ENCODE results near the gene USP50.

USP50 gene

DNA sequence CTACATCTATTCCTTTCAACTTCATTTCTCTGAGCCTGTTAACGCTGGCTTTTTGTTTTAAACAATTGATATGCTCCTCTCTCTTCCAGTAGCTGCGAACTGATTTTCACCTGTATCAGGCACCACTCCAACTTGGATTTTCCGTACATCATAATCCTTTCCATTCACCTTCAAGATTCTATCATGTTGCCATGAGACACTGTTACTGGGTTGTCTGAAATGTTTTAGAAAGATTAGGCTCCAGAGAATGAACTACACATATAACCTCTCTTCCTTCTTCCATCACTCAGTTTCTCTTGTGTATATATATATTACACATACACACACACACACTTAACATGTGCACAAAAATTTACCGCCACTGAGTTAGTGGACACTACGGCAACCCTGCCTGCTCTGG is at the start of gene USP50:
Gene USP50 (minus strand): TSS at position 101 of the 400 bp plus-strand sequence. CDS start 141 bp downstream, outside the sequence.
- Histone ChIP-seq H3K36me3 (ENCODE audit: low read length) (no peaks in the 10 kb centered on the region), H2AFZ (ENCODE audit: low read depth, low read length, severe bottlenecking) (no peak within 1 kb of the TSS), H3K4me3 (ENCODE audit: insufficient read depth, low read length, poor library complexity, severe bottlenecking) (no peak within 1 kb of the TSS), H3F3A (ENCODE audit: insufficient read depth) (no peaks in the 10 kb centered on the region), H3K9me2 (replicated peaks; ENCODE audit: insufficient read depth, low read length) (no peaks in the 10 kb centered on the region), H3K9me3 (ENCODE audit: insufficient read depth, low read length) (no peaks in the 10 kb centered on the region), H3K27ac (ENCODE audit: low read depth, low read length) (no peak within 1 kb of the TSS), H3K9ac (ENCODE audit: low read length) (no peak within 1 kb of the TSS), H4K20me1 (ENCODE audit: low read depth, low read length) (no peaks in the 10 kb centered on the region), H3K27me3 (ENCODE audit: low read length) (no peaks in the 10 kb centered on the region), H3K4me2 (ENCODE audit: low read depth, low read length, poor library complexity, severe bottlenecking) (no peak within 1 kb of the TSS), H3K79me2 (ENCODE audit: insufficient read depth, low read length) (no peaks in the 10 kb centered on the region)
- TF ChIP-seq CTCF (IDR thresholded peaks at IDR 0.05; ENCODE audit: insufficient read depth, low read length, poor library complexity, severe bottlenecking), result no peak
- no peak for TF ChIP-seq EZH2phosphoT487 (conservative IDR thresholded peaks at IDR 0.05; ENCODE audit: low read length)

DNA sequence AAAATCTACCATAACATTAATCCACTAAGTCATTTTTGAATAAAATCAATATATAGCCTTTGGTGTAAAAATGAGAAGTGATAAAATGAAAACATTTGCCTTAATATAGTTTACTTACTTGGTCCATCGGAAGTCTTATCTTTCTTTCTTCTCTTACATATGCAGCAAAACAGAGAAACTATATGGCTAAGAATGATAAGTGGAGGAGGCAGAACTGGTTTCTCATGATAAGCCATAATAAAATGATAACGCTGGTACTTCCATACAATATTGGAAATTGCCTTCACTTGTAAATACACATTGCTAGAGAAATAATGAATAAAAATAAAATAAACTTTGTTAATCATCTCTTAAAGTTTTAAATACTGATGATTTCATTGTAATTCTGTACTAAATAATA is 47.8 kb upstream of the USP50 start:
- no peaks in the 10 kb centered on the region for H3K9me2 ChIP-seq (replicated peaks; ENCODE audit: insufficient read depth, low read length)
- H3K9me3 ChIP-seq (ENCODE audit: insufficient read depth, low read length), result no peaks in the 10 kb centered on the region
- H3K4me2 ChIP-seq (ENCODE audit: low read depth, low read length, poor library complexity, severe bottlenecking), result no peak overlapping the region
- H3K9ac ChIP-seq (ENCODE audit: low read length), result no peak overlapping the region
- H3K27me3 ChIP-seq (ENCODE audit: low read length), result no peaks in the 10 kb centered on the region
- TF ChIP-seq CTCF (IDR thresholded peaks at IDR 0.05; ENCODE audit: insufficient read depth, low read length, poor library complexity, severe bottlenecking), result no peak
- TF ChIP-seq EZH2phosphoT487 (conservative IDR thresholded peaks at IDR 0.05; ENCODE audit: low read length), result no peak
- peaks cover 54% of the 10 kb centered on the region for H3K36me3 ChIP-seq (ENCODE audit: low read length)
- no peaks in the 10 kb centered on the region for H3K79me2 ChIP-seq (ENCODE audit: insufficient read depth, low read length)
- no peak overlapping the region for H3K27ac ChIP-seq (ENCODE audit: low read depth, low read length)
- H3K4me3 ChIP-seq (ENCODE audit: insufficient read depth, low read length, poor library complexity, severe bottlenecking), result no peak overlapping the region
- H3F3A ChIP-seq (ENCODE audit: insufficient read depth), result 0 out of 2 replicates have a peak, but pooled peaks cover 9% of the 10 kb centered on the region
- no peak overlapping the region for H2AFZ ChIP-seq (ENCODE audit: low read depth, low read length, severe bottlenecking)
- H4K20me1 ChIP-seq (ENCODE audit: low read depth, low read length), result no peaks in the 10 kb centered on the region

GRCh38 chr15:50593761-50594160 is 47.3 kb upstream of the USP50 start:
- TF ChIP-seq EZH2phosphoT487 (conservative IDR thresholded peaks at IDR 0.05; ENCODE audit: low read length) (no peak), CTCF (IDR thresholded peaks at IDR 0.05; ENCODE audit: insufficient read depth, low read length, poor library complexity, severe bottlenecking) (no peak)
- H3K9me2 ChIP-seq (replicated peaks; ENCODE audit: insufficient read depth, low read length), result no peaks in the 10 kb centered on the region
- H4K20me1 ChIP-seq (ENCODE audit: low read depth, low read length), result no peaks in the 10 kb centered on the region
- H3K79me2 ChIP-seq (ENCODE audit: insufficient read depth, low read length), result no peaks in the 10 kb centered on the region
- H3K36me3 ChIP-seq (ENCODE audit: low read length), result peaks cover 53% of the 10 kb centered on the region
- H3K27me3 ChIP-seq (ENCODE audit: low read length), result no peaks in the 10 kb centered on the region
- no peak overlapping the region for H2AFZ ChIP-seq (ENCODE audit: low read depth, low read length, severe bottlenecking)
- H3F3A ChIP-seq (ENCODE audit: insufficient read depth), result 0 out of 2 replicates have a peak, but pooled peaks cover 9% of the 10 kb centered on the region
- H3K4me2 ChIP-seq (ENCODE audit: low read depth, low read length, poor library complexity, severe bottlenecking), result no peak overlapping the region
- no peak overlapping the region for H3K4me3 ChIP-seq (ENCODE audit: insufficient read depth, low read length, poor library complexity, severe bottlenecking)
- no peaks in the 10 kb centered on the region for H3K9me3 ChIP-seq (ENCODE audit: insufficient read depth, low read length)
- no peak overlapping the region for H3K9ac ChIP-seq (ENCODE audit: low read length)
- no peak overlapping the region for H3K27ac ChIP-seq (ENCODE audit: low read depth, low read length)

Measured in SU-DHL-6 (cell line).